ENCODE measurements around the gene HSPA13. TPM values are rescaled to one million over a fixed set of nuclear protein-coding genes. Genes with fewer than 3 reads are reported as not detected.

The HSPA13 gene
- total RNA-seq, 1 donor from 2014 or later: 43.3 TPM

DNA sequence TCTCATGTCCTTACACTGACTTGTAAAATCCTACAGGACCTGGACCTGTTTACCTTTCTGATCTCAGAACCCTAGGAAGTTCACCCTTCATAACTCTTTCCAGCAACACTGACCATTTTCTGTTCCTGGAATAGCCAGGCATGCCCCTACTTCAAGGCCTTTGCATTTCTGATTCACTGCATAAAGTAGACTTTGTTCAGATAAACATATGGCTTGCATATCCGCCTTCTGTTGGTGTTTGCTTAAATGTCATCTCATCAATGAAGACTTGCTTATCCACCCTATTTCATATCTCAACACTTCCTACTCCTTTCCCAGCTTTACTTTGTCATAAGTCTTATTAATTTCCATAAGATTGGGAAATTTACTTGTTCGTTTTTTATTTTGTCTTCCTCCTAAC is 57.4 kb downstream of the HSPA13 start:
- ATAC-seq (no peak), DNase-seq (ENCODE audit: low spot score) (no peak)
- intact Hi-C loops (cut with DNase I): no loop called here

Other genes with a start within 250 kb of the HSPA13 start
- gene LIPI, start 172.2 kb downstream of the HSPA13 start, total RNA-seq: 0.98 TPM
- 20.3 TPM for gene RBM11, start 167.0 kb downstream of the HSPA13 start, total RNA-seq
- 10.8 TPM for gene SAMSN1, start 163.2 kb upstream of the HSPA13 start, total RNA-seq

Measured in sciatic nerve (tissue), 2 donors.